Testis (tissue), 3 donors: ENCODE data around the gene CEP131. TPM values are rescaled to one million over a fixed set of nuclear protein-coding genes. Genes with fewer than 3 reads are reported as not detected.

Experiments used
- DNase-seq: peaks from one replicate; pipeline ENCODE4 v3.0.0-alpha.2; 2019
- H3K27ac ChIP-seq, 2 donors: fragments of 200-600 bp; sonication (generic); one replicate each; pipeline ENCODE4 v1.5.1; 2019
- H3K27me3 ChIP-seq: fragments of 200-600 bp; sonication (generic); one replicate; pipeline ENCODE4 v1.5.1; 2019
- H3K36me3 ChIP-seq: fragments of 200-600 bp; sonication (generic); one replicate; pipeline ENCODE4 v1.5.1; 2017; ENCODE audit warnings: low read depth; ENCODE audit errors: missing control alignments
- H3K4me1 ChIP-seq: fragments of 200-600 bp; sonication (generic); one replicate; pipeline ENCODE4 v1.5.1; 2019
- H3K4me3 ChIP-seq, 2 donors: fragments of 200-600 bp; sonication (generic); one replicate each; pipeline ENCODE4 v1.5.1; 2017 to 2019
- H3K9me3 ChIP-seq: fragments of 200-600 bp; sonication (generic); one replicate; pipeline ENCODE4 v1.5.1; 2017
- CTCF ChIP-seq, 3 experiments: fragments of 450-650 bp in 2 of 3; fragments of 200-600 bp in 1 of 3; sonication (generic) in 1 of 3; IDR thresholded peaks; one replicate each; pipeline ENCODE4 v1.5.1; 2016 to 2019; ENCODE audit warnings: antibody characterized with exemption in 3 of 3, mild to moderate bottlenecking in 2 of 3, moderate library complexity in 1 of 3
- POLR2A ChIP-seq: fragments of 450-650 bp; IDR thresholded peaks from one replicate; pipeline ENCODE4 v1.6.1; 2017; ENCODE audit warnings: antibody characterized with exemption, mild to moderate bottlenecking, moderate library complexity
- WGBS, 2 donors: methylation state at CpG; one replicate each; pipeline ENCODE4 v1.1.5; 2018; 5-methylcytosine and 5-hydroxymethylcytosine counted together
- intact Hi-C: fragments of 100-400 bp; cut with DNase I; formaldehyde crosslinking; loops from one replicate; pipeline ENCODE4 v1.15.1; 2023; ENCODE audit warnings: low total_unique reads
- polyA plus RNA-seq: library from polyadenylated mRNA; stranded (reverse); fragments of 350-450 nt; fragmentation: Illumina TruSeq; extraction: RNeasy Lipid Tissue Mini Kit (QIAGEN cat#74804); gene quantifications from one replicate; pipeline ENCODE4 v1.2.3, GENCODE V29; 2014; ENCODE audit warnings: low read depth, low replicate concordance; ENCODE audit not compliant: insufficient read depth
- total RNA-seq, 2 donors: library from RNA; depleted of rRNA; stranded (reverse); fragments of >200 nt; gene quantifications; one replicate each; pipeline ENCODE4 v1.2.3, GENCODE V29; 2016

The CEP131 gene
- total and polyA plus RNA-seq, 3 donors from 2014 or later, result 28.9 to 48.7 (median 42.9) TPM

GRCh38 chr17:81244358-81245023 lies 21.7 kb upstream of the CEP131 start:
- H3K27ac ChIP-seq, result no peak overlapping the region
- H3K4me3 ChIP-seq, result no peak overlapping the region
- H3K9me3 ChIP-seq, result no peaks in the 10 kb centered on the region
- H3K27me3 ChIP-seq, result no peaks in the 10 kb centered on the region
- no peak for DNase-seq
- intact Hi-C loops, result no loop called here
- H3K36me3 ChIP-seq, result no peaks in the 10 kb centered on the region
- H3K4me1 ChIP-seq, result peaks cover 11% of the 10 kb centered on the region
- 82 to 83% methylated on average over 17 to 24 of the region's 24 CpGs for WGBS, 2 donors
- TF ChIP-seq POLR2A (no peak), CTCF (IDR thresholded peaks at IDR 0.05) (no peak)

- H3K4me3 ChIP-seq, result no peak overlapping the region
- H3K36me3 ChIP-seq, result no peaks in the 10 kb centered on the region
- TF ChIP-seq CTCF (IDR thresholded peaks at IDR 0.05) (no peak), POLR2A (no peak)
- H3K27ac ChIP-seq, result no peak overlapping the region
- intact Hi-C loops, result no loop called here
- no peaks in the 10 kb centered on the region for H3K27me3 ChIP-seq
- no peaks in the 10 kb centered on the region for H3K9me3 ChIP-seq
- H3K4me1 ChIP-seq, result peaks cover 12% of the 10 kb centered on the region
- WGBS, 2 donors, result 73 to 85% methylated on average over 10 of the region's 10 CpGs
- no peak for DNase-seq
These were observed 20.5 kb upstream of the CEP131 start for GRCh38 chr17:81243333-81243664.

- 83 to 86% methylated on average over 24 to 33 of the region's 33 CpGs for WGBS, 2 donors
- DNase-seq, result no peak
- H3K9me3 ChIP-seq, result no peaks in the 10 kb centered on the region
- no peak overlapping the region for H3K4me3 ChIP-seq
- intact Hi-C loops, result no loop called here
- H3K27me3 ChIP-seq, result no peaks in the 10 kb centered on the region
- no peak overlapping the region for H3K27ac ChIP-seq
- H3K36me3 ChIP-seq, result no peaks in the 10 kb centered on the region
- no peak for TF ChIP-seq POLR2A
- TF ChIP-seq CTCF (IDR thresholded peaks at IDR 0.05), result no peak
- peaks cover 18% of the 10 kb centered on the region for H3K4me1 ChIP-seq
These were observed 19.9 kb upstream of the CEP131 start for GRCh38 chr17:81242421-81243332.

GRCh38 chr17:81241648-81242420 lies 19.1 kb upstream of the CEP131 start:
- intact Hi-C loops, result no loop called here
- 50 to 82% methylated on average over 13 to 26 of the region's 26 CpGs for WGBS, 2 donors
- peak; percentile 55 to 75 (median 61) for TF ChIP-seq CTCF (IDR thresholded peaks at IDR 0.05)
- no peak for TF ChIP-seq POLR2A

More at GRCh38 chr17:81241648-81242420, 19.1 kb upstream of the CEP131 start:
- Histone ChIP-seq H3K9me3 (no peaks in the 10 kb centered on the region), H3K4me3 (no peak overlapping the region), H3K27ac (no peak overlapping the region), H3K36me3 (no peaks in the 10 kb centered on the region), H3K4me1 (peaks cover 23% of the 10 kb centered on the region), H3K27me3 (no peaks in the 10 kb centered on the region)
- peak; percentile 67 for DNase-seq
